Epithelial cell of esophagus (primary cell): ENCODE results near the gene RHBDF2.

Source experiments
- DNase-seq: peaks from one replicate; pipeline ENCODE4 v3.0.0; 2010; ENCODE audit warnings: low read depth
- H3K4me3 ChIP-seq: 2 replicates; pipeline ENCODE4 v1.5.1; 2011; ENCODE audit warnings: mild to moderate bottlenecking, low read length, control low read depth
- TF ChIP-seq, protein P1 (sequence below): IDR thresholded peaks from 2 replicates; pipeline ENCODE4 v1.5.1; 2011; ENCODE audit warnings: low read depth, mild to moderate bottlenecking, low read length, control low read depth, inconsistent platforms; ENCODE audit not compliant: insufficient read depth; ENCODE audit errors: missing control alignments

Gene RHBDF2

DNA sequence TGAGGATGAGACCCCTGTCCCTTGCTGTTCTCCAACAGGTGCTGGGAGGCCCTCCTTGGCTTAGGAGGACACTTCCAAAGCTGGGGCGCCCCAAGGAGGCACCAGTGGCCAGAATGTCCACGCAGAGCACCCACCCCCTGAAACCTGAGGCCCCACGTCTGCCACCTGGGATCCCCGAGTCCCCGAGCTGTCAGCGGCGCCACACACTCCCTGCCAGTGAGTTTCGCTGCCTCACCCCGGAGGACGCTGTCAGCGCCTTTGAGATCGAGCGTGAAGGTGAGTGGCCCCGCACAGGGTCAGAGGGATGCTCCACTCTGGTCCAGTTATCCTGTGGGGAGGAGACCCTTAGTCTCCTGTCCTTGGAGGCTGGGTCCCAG, 32.6 kb downstream of the RHBDF2 start:
- no peak overlapping the region for H3K4me3 ChIP-seq
- TF ChIP-seq, protein P1, sequence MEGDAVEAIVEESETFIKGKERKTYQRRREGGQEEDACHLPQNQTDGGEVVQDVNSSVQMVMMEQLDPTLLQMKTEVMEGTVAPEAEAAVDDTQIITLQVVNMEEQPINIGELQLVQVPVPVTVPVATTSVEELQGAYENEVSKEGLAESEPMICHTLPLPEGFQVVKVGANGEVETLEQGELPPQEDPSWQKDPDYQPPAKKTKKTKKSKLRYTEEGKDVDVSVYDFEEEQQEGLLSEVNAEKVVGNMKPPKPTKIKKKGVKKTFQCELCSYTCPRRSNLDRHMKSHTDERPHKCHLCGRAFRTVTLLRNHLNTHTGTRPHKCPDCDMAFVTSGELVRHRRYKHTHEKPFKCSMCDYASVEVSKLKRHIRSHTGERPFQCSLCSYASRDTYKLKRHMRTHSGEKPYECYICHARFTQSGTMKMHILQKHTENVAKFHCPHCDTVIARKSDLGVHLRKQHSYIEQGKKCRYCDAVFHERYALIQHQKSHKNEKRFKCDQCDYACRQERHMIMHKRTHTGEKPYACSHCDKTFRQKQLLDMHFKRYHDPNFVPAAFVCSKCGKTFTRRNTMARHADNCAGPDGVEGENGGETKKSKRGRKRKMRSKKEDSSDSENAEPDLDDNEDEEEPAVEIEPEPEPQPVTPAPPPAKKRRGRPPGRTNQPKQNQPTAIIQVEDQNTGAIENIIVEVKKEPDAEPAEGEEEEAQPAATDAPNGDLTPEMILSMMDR: no peak
- DNase-seq: no peak

DNA sequence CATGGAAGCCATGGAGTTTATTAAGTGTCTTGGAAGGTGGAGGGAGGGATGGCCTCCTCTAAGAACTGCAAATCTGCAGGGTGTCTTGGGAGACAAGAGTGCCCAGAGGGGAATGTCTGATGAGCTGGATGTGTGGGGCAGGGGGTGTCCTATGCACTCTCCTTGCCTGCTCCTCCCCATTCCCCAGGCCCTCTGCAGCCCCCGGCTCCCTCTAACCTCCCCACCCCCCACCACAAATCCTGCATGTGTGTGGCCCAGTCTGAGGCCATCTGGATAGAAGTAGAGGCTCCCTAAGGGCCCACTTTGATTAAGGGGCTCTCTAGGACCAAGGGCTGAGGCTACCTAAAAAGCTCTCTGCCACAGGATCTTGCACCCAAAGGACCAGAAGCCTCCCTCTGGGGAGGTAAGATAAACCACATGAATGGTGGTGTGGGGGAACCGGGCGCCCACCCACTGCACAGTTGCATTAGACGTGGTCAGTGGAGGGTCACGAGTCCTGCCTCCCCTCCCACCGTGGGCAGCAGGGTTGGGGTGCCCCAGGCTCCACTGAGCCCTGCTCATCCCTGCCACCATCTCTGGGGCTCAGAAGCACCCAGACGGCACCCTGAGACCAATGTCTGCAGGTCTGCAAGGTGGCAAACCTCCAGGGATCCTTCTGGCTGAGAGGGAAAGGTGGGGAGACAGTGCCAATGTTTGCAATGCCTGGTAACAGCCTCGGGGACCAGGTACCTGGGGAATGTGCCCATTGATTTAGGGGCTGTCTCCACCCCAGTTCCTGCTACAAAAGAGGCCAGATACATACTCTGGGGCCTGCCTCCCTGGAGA, 33.2 kb downstream of the RHBDF2 start:
- DNase-seq: no peak
- no peak overlapping the region for H3K4me3 ChIP-seq
- TF ChIP-seq, protein P1: no peak

DNA sequence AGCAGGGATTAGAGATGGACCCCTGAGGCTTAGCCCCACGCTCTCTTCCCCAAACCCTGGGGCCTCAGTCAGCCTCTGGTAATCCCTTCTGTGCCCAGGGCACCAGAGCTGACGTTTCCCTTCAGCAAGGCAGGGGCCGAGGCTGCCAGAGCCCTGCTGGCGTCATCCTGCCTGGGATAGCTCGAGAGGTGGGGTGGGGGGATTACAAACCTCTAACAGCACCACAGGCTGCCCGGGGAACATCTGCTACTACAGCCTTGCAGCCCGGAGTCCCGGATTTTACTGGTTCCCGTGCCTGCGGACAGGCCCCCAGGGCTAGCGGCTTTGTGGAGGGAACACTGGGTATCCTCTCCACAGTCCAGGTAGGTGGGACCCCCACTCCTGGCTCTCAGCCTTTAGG, 33.9 kb downstream of the RHBDF2 start, which contains the start of gene AANAT:
AANAT (plus strand) TSS at position 238 of the 400 bp plus-strand sequence. CDS start 1,144 bp downstream, outside the sequence.
- TF ChIP-seq, protein P1: no peak
- no peak for DNase-seq
- H3K4me3 ChIP-seq: no peak within 1 kb of the TSS

DNA sequence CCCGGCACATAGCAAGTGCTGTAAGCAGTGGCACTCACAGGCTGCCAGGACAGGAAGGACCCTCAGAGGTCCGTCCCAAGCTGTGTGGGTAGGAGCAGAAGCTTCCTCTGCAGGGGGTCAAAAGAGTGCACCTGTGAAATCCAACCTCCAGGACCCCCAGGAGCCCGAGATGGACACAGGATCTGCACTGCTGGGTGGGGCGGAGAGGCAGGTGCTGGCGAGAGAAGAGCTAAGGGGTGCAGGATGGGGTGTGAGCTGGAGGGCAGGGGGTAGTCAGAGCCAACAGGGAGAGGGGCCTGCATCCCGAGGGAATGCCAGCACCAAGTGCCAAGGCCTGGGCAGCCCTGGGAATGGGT, 34.5 kb downstream of the RHBDF2 start:
- H3K4me3 ChIP-seq: no peak overlapping the region
- TF ChIP-seq, protein P1: no peak
- DNase-seq: no peak

DNA sequence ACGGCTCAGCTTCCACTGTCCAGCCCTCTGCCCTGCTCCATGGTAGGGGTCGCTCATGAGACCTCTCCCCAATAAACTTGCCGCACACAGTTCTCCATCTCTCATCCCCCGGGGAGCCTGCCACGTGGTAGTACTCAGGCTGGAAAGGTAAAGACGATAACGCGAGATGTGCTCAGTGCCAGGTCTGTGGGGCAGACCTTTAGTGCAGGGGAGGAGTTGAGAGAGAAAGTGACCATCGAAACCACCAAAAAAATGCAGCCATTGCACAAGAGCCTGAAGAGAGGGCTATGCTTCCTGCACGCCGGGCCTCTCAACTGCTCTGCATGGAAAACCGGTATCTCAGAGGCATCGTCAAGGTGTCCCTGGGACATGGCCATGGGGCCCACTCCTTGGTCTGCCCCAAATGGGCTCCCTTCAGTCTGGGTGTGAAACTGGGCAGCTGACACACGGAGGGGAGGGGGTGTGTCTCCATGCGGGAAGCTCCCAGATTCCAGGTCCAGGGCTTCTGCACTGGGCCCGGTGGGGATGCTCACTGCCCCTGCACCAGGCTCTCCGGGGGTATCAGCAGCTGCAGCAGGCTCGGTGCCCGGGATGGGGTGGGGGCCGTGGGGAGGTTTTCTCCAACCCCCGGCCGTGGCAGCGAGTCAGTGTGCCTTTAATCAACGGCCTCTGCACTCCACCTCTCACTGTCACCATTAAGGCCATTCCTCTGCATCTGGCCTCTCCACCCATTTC, 38.5 kb downstream of the RHBDF2 start:
- TF ChIP-seq, protein P1: no peak
- no peak for DNase-seq
- H3K4me3 ChIP-seq: no peak overlapping the region

DNA sequence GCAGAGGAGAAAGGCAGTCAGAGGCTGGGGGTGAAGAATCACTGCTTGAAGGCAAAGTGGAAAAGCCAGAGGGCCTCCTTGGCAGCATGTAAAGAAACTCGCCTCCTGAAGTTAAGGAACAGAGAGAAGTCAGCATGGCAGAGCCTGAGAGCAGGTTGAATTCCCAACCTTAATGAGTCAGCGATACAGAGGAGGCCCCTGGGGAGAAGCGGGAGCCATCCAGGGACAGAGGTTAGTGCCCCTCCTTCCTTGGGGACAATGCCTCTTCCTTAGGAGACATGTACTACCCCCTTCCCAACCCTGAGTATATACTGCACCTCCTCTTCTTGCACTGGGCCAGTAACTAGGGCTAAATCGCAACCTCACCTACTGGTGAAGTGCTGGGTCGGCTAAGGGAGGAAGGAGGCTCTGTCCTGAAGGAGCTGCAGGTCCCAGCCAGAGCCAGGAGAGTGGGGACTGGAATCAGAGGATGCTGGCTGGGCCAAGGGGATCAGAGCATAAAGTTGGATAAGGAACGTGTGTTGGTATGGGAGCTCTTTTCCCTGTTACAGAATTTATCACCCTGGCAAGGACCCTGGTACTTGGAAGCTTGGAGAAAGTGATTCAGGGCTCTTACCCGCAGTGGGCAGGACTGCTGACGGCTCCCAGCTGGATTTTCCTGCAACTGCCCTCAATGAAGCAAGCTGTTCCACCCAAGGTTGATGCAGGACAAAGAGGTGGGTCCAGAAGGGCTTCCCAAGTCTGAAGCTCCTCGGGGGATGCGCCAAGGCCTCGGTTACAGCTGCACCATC, 39.3 kb downstream of the RHBDF2 start:
- no peak for DNase-seq
- TF ChIP-seq, protein P1: no peak
- H3K4me3 ChIP-seq: no peak overlapping the region
